ENCODE data around the gene OR52E6. TPM values are rescaled to one million over a fixed set of nuclear protein-coding genes. Genes with fewer than 3 reads are reported as not detected.

Gene OR52E6
- total RNA-seq, 1 experiment from 2014 or later, result not detected

GRCh38 chr11:5878564-5878963, 36.9 kb upstream of the OR52E6 start:
- Histone ChIP-seq H3F3A (ENCODE audit: low read length, unreplicated experiment) (no peaks in the 10 kb centered on the region), H3K9me3 (ENCODE audit: low read length) (no peaks in the 10 kb centered on the region), H3K36me3 (ENCODE audit: low read depth, low read length) (no peaks in the 10 kb centered on the region), H3K9ac (ENCODE audit: low read length) (no peak overlapping the region), H3K4me3 (ENCODE audit: low read length) (no peak overlapping the region), H3K27me3 (ENCODE audit: low read length) (no peaks in the 10 kb centered on the region), H4K20me1 (ENCODE audit: low read length) (no peaks in the 10 kb centered on the region), H3K79me2 (ENCODE audit: low read length) (no peaks in the 10 kb centered on the region), H3K9me2 (replicated peaks; ENCODE audit: low read length) (no peaks in the 10 kb centered on the region), H3K4me2 (ENCODE audit: low read length) (no peak overlapping the region), H3K27ac (ENCODE audit: low read length) (no peak overlapping the region), H2AFZ (ENCODE audit: low read length) (no peak overlapping the region), H3K4me1 (ENCODE audit: insufficient read depth, low read length) (no peaks in the 10 kb centered on the region)
- no TSS peak for BruUV-seq (replicated peaks)
- TF ChIP-seq EZH2 (IDR thresholded peaks at IDR 0.05; ENCODE audit: low read length, unreplicated experiment) (no peak), EZH2phosphoT487 (IDR thresholded peaks at IDR 0.05; ENCODE audit: borderline replicate concordance, low read length) (no peak)
- TF ChIP-seq, protein P1, sequence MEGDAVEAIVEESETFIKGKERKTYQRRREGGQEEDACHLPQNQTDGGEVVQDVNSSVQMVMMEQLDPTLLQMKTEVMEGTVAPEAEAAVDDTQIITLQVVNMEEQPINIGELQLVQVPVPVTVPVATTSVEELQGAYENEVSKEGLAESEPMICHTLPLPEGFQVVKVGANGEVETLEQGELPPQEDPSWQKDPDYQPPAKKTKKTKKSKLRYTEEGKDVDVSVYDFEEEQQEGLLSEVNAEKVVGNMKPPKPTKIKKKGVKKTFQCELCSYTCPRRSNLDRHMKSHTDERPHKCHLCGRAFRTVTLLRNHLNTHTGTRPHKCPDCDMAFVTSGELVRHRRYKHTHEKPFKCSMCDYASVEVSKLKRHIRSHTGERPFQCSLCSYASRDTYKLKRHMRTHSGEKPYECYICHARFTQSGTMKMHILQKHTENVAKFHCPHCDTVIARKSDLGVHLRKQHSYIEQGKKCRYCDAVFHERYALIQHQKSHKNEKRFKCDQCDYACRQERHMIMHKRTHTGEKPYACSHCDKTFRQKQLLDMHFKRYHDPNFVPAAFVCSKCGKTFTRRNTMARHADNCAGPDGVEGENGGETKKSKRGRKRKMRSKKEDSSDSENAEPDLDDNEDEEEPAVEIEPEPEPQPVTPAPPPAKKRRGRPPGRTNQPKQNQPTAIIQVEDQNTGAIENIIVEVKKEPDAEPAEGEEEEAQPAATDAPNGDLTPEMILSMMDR (conservative IDR thresholded peaks at IDR 0.05; ENCODE audit: low read depth, low read length), result no peak
- no peak for DNase-seq
- intact Hi-C loops (cut with micrococcal nuclease), result no loop called here
- no peak for ATAC-seq
- POLR2A ChIA-PET (ENCODE audit: unreplicated experiment), result no interaction called here
- CTCF ChIA-PET, result no interaction called here

DNA sequence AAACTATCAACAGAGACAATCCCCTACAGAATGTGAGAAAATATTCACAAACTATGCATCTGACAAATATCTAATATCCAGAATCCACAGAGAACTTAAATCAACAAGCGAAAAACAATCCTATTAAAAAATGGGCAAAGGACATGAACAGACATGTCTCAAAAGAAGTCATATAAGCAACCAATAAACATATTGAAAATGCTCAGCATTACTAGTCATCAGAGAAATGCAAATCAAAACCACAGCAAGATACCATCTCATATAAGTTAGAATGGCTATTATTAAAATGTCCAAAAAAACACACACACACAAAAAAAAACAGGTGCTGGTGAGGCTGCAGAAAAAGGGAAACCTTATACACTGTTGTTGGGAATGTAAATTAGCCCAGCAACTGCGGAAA, 24.1 kb upstream of the OR52E6 start:
- Histone ChIP-seq H3K4me1 (ENCODE audit: insufficient read depth, low read length) (no peaks in the 10 kb centered on the region), H4K20me1 (ENCODE audit: low read length) (no peaks in the 10 kb centered on the region), H3F3A (ENCODE audit: low read length, unreplicated experiment) (no peaks in the 10 kb centered on the region), H2AFZ (ENCODE audit: low read length) (no peak overlapping the region), H3K9me3 (ENCODE audit: low read length) (no peaks in the 10 kb centered on the region), H3K4me3 (ENCODE audit: low read length) (no peak overlapping the region), H3K27me3 (ENCODE audit: low read length) (peaks cover 4% of the 10 kb centered on the region; the same call in 1 of the 2 replicates), H3K4me2 (ENCODE audit: low read length) (no peak overlapping the region), H3K9ac (ENCODE audit: low read length) (no peak overlapping the region), H3K27ac (ENCODE audit: low read length) (no peak overlapping the region), H3K9me2 (replicated peaks; ENCODE audit: low read length) (no peaks in the 10 kb centered on the region), H3K36me3 (ENCODE audit: low read depth, low read length) (no peaks in the 10 kb centered on the region), H3K79me2 (ENCODE audit: low read length) (no peaks in the 10 kb centered on the region)
- ATAC-seq (no peak), DNase-seq (no peak)
- TF ChIP-seq, protein P1 (conservative IDR thresholded peaks at IDR 0.05; ENCODE audit: low read depth, low read length), result no peak
- TF ChIP-seq EZH2phosphoT487 (IDR thresholded peaks at IDR 0.05; ENCODE audit: borderline replicate concordance, low read length) (no peak), EZH2 (IDR thresholded peaks at IDR 0.05; ENCODE audit: low read length, unreplicated experiment) (no peak)
- no TSS peak for BruUV-seq (replicated peaks)
- CTCF ChIA-PET, result no interaction called here
- intact Hi-C loops (cut with micrococcal nuclease), result no loop called here
- POLR2A ChIA-PET (ENCODE audit: unreplicated experiment), result no interaction called here

- no peak for ATAC-seq
- ChIA-PET CTCF (no interaction called here), POLR2A (ENCODE audit: unreplicated experiment) (no interaction called here)
- no peaks in the 10 kb centered on the region for H3K4me1 ChIP-seq (ENCODE audit: insufficient read depth, low read length)
- no TSS peak for BruUV-seq (replicated peaks)
- TF ChIP-seq EZH2phosphoT487 (IDR thresholded peaks at IDR 0.05; ENCODE audit: borderline replicate concordance, low read length), result no peak
- no peaks in the 10 kb centered on the region for H3F3A ChIP-seq (ENCODE audit: low read length, unreplicated experiment)
- no peaks in the 10 kb centered on the region; the same call in 1 of the 2 replicates for H3K27me3 ChIP-seq (ENCODE audit: low read length)
- H3K4me3 ChIP-seq (ENCODE audit: low read length), result no peak within 1 kb of the TSS
- intact Hi-C loops (cut with micrococcal nuclease), result no loop called here
- no peaks in the 10 kb centered on the region for H4K20me1 ChIP-seq (ENCODE audit: low read length)
- H3K27ac ChIP-seq (ENCODE audit: low read length), result no peak within 1 kb of the TSS
- H3K9ac ChIP-seq (ENCODE audit: low read length), result no peak within 1 kb of the TSS
- H3K9me2 ChIP-seq (replicated peaks; ENCODE audit: low read length), result no peaks in the 10 kb centered on the region
- H3K4me2 ChIP-seq (ENCODE audit: low read length), result no peak within 1 kb of the TSS
- H3K79me2 ChIP-seq (ENCODE audit: low read length), result no peaks in the 10 kb centered on the region
- no peak for DNase-seq
- no peaks in the 10 kb centered on the region for H3K9me3 ChIP-seq (ENCODE audit: low read length)
- no peak within 1 kb of the TSS for H2AFZ ChIP-seq (ENCODE audit: low read length)
- H3K36me3 ChIP-seq (ENCODE audit: low read depth, low read length), result no peaks in the 10 kb centered on the region
Measured at GRCh38 chr11:5857590-5857989, 15.9 kb upstream of the OR52E6 start, which contains the start of gene OR52E8. OR52E8 (minus strand) TSS chr11:5857690; CDS start chr11:5857690, 0 bp downstream.

Measured in PC-3 (cell line).